VCaP (cell line): ENCODE data around the gene MST1.

Experiments
- H3K27ac ChIP-seq: fragments of 450-650 bp; 2 replicates; pipeline ENCODE4 v1.5.1; 2017
- TF ChIP-seq, protein P1 (sequence below): fragments of 450-650 bp; conservative IDR thresholded peaks from 2 replicates; pipeline ENCODE4 v1.5.1; 2017; ENCODE audit warnings: mild to moderate bottlenecking, moderate library complexity

Gene MST1

DNA sequence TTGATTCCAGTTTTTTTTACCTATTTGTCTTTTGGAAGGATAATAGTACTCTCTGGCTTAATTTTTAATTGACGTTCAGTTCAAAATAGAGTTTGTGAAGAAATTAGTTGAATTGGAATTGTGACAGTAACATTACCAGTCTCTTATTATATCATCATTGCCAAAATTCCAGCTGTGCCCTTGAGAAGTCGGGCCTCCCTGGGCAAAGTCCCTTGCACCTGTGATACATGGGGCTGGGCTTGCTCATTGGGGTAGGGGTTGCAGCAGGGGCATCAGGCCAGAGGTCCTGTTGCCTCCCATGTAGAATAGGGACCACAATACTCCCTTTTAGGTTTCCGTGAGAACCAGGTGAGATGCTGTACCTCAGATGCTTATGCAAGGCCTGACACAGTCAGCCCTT, 43.0 kb downstream of the MST1 start:
- TF ChIP-seq, protein P1, sequence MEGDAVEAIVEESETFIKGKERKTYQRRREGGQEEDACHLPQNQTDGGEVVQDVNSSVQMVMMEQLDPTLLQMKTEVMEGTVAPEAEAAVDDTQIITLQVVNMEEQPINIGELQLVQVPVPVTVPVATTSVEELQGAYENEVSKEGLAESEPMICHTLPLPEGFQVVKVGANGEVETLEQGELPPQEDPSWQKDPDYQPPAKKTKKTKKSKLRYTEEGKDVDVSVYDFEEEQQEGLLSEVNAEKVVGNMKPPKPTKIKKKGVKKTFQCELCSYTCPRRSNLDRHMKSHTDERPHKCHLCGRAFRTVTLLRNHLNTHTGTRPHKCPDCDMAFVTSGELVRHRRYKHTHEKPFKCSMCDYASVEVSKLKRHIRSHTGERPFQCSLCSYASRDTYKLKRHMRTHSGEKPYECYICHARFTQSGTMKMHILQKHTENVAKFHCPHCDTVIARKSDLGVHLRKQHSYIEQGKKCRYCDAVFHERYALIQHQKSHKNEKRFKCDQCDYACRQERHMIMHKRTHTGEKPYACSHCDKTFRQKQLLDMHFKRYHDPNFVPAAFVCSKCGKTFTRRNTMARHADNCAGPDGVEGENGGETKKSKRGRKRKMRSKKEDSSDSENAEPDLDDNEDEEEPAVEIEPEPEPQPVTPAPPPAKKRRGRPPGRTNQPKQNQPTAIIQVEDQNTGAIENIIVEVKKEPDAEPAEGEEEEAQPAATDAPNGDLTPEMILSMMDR: no peak
- no peak overlapping the region for H3K27ac ChIP-seq

DNA sequence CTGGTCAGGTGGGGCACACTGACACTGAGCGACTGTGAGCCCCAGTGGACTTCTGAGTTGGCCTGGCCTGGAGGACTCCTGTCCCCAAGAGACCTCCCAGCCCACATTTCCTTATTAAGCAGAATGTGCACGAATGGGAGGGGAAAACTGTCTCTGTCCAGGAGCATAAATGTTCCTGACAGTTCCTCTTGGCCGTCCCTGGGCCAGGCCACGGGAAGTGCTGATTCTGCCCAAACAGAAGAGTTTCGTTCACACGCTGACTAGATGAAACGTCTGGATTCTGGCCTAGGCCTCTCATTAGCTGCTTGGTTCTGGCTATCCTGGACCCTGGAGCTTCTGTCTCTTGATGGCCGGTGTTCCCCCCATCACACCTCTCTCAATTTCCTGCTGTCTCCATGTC, 44.6 kb downstream of the MST1 start:
- TF ChIP-seq, protein P1: no peak

DNA sequence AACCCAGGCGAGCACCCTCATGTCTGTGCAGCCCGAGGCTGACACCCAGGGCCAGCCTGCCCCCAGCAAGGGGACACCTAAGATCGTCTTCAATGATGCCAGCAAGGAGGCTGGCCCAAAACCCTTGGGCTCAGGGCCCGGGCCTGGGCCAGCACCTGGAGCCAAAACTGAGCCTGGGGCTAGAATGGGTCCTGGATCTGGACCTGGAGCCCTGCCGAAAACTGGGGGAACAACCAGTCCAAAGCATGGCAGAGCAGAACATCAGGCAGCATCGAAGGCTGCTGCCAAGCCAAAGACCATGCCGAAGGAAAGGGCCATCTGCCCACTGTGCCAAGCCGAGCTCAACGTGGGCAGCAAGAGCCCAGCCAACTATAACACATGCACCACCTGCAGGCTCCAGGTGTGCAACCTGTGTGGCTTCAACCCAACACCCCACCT, 46.5 kb downstream of the MST1 start:
- no peak overlapping the region for H3K27ac ChIP-seq
- TF ChIP-seq, protein P1: no peak

More for the DNA sequence above, 44.6 kb downstream of the MST1 start:
- no peak overlapping the region for H3K27ac ChIP-seq

DNA sequence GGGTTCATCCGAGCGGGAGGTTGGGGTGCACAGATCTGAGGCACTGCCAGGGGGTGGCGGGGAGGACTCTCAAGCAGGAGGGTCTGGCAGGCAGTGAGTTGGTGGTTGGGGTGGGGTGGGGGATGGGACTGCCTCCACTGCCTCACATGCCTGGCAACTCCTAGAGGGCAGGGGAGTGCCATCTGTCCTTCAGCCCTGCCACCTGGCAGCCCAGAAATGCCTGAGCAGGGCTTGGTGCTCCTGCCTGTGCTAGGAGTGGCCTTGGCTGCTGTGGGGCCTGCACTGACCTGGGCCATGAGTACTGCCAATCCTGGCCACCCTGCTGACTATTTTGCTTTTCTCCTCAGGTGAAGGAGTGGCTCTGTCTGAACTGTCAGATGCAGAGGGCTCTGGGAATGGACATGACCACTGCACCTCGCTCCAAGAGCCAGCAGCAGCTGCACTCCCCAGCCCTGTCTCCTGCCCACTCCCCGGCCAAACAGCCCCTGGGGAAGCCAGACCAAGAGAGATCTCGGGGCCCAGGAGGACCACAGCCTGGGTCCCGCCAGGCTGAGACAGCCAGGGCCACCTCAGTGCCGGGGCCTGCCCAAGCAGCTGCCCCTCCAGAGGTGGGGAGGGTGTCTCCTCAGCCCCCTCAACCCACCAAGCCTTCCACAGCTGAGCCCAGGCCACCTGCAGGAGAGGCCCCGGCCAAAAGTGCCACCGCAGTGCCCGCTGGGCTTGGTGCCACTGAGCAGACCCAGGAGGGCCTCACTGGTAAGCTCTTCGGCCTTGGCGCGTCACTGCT, 47.2 kb downstream of the MST1 start:
- TF ChIP-seq, protein P1: no peak
- H3K27ac ChIP-seq: no peak overlapping the region

DNA sequence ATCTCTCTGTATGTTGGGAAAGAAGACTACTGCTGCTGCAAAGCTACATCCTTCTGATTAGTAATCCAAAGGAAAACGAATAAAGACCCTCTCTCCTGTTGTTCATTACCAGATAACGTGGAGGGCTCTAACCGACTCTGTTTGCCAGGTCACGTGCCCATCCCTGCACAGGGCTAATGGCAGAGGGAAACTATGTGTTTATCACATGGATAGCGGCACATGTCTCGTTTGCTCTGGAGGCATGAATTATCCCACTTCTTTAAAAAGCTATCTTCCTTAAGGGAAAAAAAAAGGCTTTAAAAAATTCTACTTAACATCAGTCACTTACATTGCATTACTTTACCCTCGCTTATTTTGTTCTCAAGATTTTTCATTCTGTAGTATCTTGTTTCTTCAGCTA, 48.0 kb downstream of the MST1 start:
- TF ChIP-seq, protein P1: no peak
- no peak overlapping the region for H3K27ac ChIP-seq

DNA sequence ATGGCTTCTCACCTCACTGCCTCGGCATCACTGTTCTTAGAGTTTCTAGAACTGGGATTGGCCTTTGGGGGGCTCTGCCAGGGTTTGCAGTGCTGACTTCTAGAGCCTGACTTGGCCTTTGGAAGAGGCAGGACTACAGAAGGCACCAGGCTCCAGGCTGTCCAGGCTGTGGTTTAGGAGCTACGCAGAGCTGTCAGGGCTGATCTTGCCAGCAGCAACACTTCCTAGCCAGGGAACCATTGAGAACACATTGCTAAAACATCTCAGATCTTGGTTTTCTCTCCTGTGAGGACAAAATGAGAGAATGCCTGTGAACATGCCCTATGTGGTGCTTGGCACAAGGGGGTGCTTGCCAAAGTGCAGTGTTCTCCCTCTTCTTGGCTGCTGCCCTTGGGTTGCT, 49.7 kb downstream of the MST1 start:
- H3K27ac ChIP-seq: no peak overlapping the region
- TF ChIP-seq, protein P1: no peak

DNA sequence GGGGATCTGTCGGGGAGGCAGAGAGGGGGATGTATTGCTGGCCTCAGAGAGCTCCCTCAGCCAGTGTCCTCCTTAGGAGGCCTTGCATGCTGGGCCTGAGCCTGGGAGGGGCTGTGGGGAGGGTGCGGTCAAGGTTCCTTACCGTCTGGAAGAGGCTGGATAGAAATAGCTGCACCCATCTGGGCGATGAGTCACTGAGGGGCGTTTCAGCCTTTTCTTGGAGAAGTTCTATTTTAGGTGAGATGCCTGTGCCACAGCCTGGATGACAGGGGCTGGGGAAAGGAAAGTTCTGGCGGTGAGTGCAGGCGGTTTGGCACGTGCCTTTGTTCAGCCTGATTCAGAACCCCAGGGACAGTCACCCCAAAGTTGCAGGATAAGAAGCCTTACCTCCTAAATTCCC, 50.8 kb downstream of the MST1 start:
- no peak overlapping the region for H3K27ac ChIP-seq
- TF ChIP-seq, protein P1: no peak
